HG02798 (cell line): ENCODE data around the gene RNF180.
A peak's percentile ranks its signal among the peaks of the same experiment; 100 is the strongest.
"Not testable (repeated sequence)": the region's sequence is repeated elsewhere in the genome, so short reads cannot be mapped to it uniquely, and the experiment has no call there.

Source experiments
- ATAC-seq: cut with Tn5 transposase; IDR thresholded peaks from one replicate; pipeline ENCODE4 v1.9.1; 2021; ENCODE audit warnings: mild to moderate bottlenecking; ENCODE audit not compliant: unreplicated experiment, poor library complexity

Gene RNF180

GRCh38 chr5:64176301-64176700 lies 10.7 kb downstream of the RNF180 start:
- no peak for ATAC-seq

GRCh38 chr5:64180661-64181343 lies 15.2 kb downstream of the RNF180 start:
- no peak for ATAC-seq

GRCh38 chr5:64181440-64181839 lies 15.8 kb downstream of the RNF180 start:
- ATAC-seq: no peak

GRCh38 chr5:64183956-64184355 lies 18.3 kb downstream of the RNF180 start:
- no peak for ATAC-seq

- no peak for ATAC-seq
These were observed 19.2 kb downstream of the RNF180 start for GRCh38 chr5:64184832-64185231.

- no peak for ATAC-seq
These were observed 23.1 kb downstream of the RNF180 start for GRCh38 chr5:64188776-64189175.

- ATAC-seq: no peak
These were observed 25.1 kb downstream of the RNF180 start for GRCh38 chr5:64190562-64191306.

GRCh38 chr5:64195981-64196380 lies 30.3 kb downstream of the RNF180 start:
- no peak for ATAC-seq

- no peak for ATAC-seq
These were observed 33.8 kb downstream of the RNF180 start for GRCh38 chr5:64199425-64199824.

- no peak for ATAC-seq
These were observed 36.4 kb downstream of the RNF180 start for GRCh38 chr5:64201996-64202395.

- ATAC-seq: no peak
These were observed 41.0 kb downstream of the RNF180 start for GRCh38 chr5:64206653-64207052.

- ATAC-seq: no peak
These were observed 42.3 kb downstream of the RNF180 start for GRCh38 chr5:64207978-64208377.

GRCh38 chr5:64209353-64209752 lies 43.7 kb downstream of the RNF180 start:
- ATAC-seq: no peak

- no peak for ATAC-seq
These were observed 45.2 kb downstream of the RNF180 start for GRCh38 chr5:64210866-64211265.

GRCh38 chr5:64213011-64213410 lies 47.4 kb downstream of the RNF180 start:
- no peak for ATAC-seq

- no peak for ATAC-seq
These were observed 47.9 kb downstream of the RNF180 start for GRCh38 chr5:64213531-64213930.

- no peak for ATAC-seq
These were observed 48.5 kb downstream of the RNF180 start for GRCh38 chr5:64214132-64214531.

- ATAC-seq: no peak
These were observed 56.3 kb downstream of the RNF180 start for GRCh38 chr5:64221911-64222310.

- ATAC-seq: not testable (repeated sequence)
These were observed 59.8 kb downstream of the RNF180 start for GRCh38 chr5:64225286-64225981.

GRCh38 chr5:64227131-64227537 lies 61.5 kb downstream of the RNF180 start:
- not testable (repeated sequence) for ATAC-seq

GRCh38 chr5:64229163-64229774 lies 63.6 kb downstream of the RNF180 start:
- peak; percentile 63 for ATAC-seq
